Measurements from ENCODE around the gene RANBP2.
A peak's percentile ranks its signal among the peaks of the same experiment; 100 is the strongest.

RANBP2 gene

GRCh38 chr2:108786354-108787215, 67.3 kb downstream of the RANBP2 start, which contains the start of gene CCDC138:
CCDC138 (plus strand) TSS chr2:108786771; CDS start chr2:108786823, 52 bp downstream.
- no peak for TF ChIP-seq EZH2phosphoT487 (IDR thresholded peaks at IDR 0.05; ENCODE audit: low read depth)
- TF ChIP-seq CTCF (IDR thresholded peaks at IDR 0.05; ENCODE audit: low read depth, low read length): no peak
- Histone ChIP-seq H4K20me1 (ENCODE audit: insufficient read depth, low read length) (no peaks in the 10 kb centered on the region), H3K36me3 (replicated peaks; ENCODE audit: low read depth, low read length) (peaks cover 32% of the 10 kb centered on the region), H3K9me3 (ENCODE audit: insufficient read depth, low read length) (no peaks in the 10 kb centered on the region), H3K4me3 (ENCODE audit: low read length) (peak within 1 kb of the TSS; percentile 94), H3K4me2 (ENCODE audit: low read length) (peak within 1 kb of the TSS; percentile 76), H2AFZ (ENCODE audit: low read depth, low read length) (peak within 1 kb of the TSS; percentile 29), H3K27ac (ENCODE audit: low read length) (peak within 1 kb of the TSS; percentile 73), H3K9ac (ENCODE audit: low read length) (peak within 1 kb of the TSS; percentile 79), H3K27me3 (ENCODE audit: low read depth, low read length) (no peaks in the 10 kb centered on the region), H3K79me2 (ENCODE audit: low read length) (peaks cover 29% of the 10 kb centered on the region), H3K4me1 (ENCODE audit: low read length) (peaks cover 17% of the 10 kb centered on the region)

- Histone ChIP-seq H2AFZ (ENCODE audit: low read depth, low read length) (peak overlapping the region; percentile 29; the same call in 1 of the 2 replicates), H3K4me1 (ENCODE audit: low read length) (peaks cover 16% of the 10 kb centered on the region), H3K9me3 (ENCODE audit: insufficient read depth, low read length) (no peaks in the 10 kb centered on the region), H3K27ac (ENCODE audit: low read length) (peak overlapping the region; percentile 73), H3K4me2 (ENCODE audit: low read length) (peak overlapping the region; percentile 76), H3K4me3 (ENCODE audit: low read length) (peak overlapping the region; percentile 94), H3K79me2 (ENCODE audit: low read length) (peaks cover 29% of the 10 kb centered on the region), H4K20me1 (ENCODE audit: insufficient read depth, low read length) (no peaks in the 10 kb centered on the region), H3K36me3 (replicated peaks; ENCODE audit: low read depth, low read length) (peaks cover 37% of the 10 kb centered on the region), H3K27me3 (ENCODE audit: low read depth, low read length) (no peaks in the 10 kb centered on the region), H3K9ac (ENCODE audit: low read length) (peak overlapping the region; percentile 79)
- TF ChIP-seq EZH2phosphoT487 (IDR thresholded peaks at IDR 0.05; ENCODE audit: low read depth) (no peak), CTCF (IDR thresholded peaks at IDR 0.05; ENCODE audit: low read depth, low read length) (no peak)
These were observed 67.9 kb downstream of the RANBP2 start for GRCh38 chr2:108787216-108787541.

- Histone ChIP-seq H3K27ac (ENCODE audit: low read length) (no peak overlapping the region), H3K4me2 (ENCODE audit: low read length) (no peak overlapping the region), H3K79me2 (ENCODE audit: low read length) (peaks cover 8% of the 10 kb centered on the region), H4K20me1 (ENCODE audit: insufficient read depth, low read length) (no peaks in the 10 kb centered on the region), H3K36me3 (replicated peaks; ENCODE audit: low read depth, low read length) (peaks cover 51% of the 10 kb centered on the region), H3K9me3 (ENCODE audit: insufficient read depth, low read length) (no peaks in the 10 kb centered on the region), H3K27me3 (ENCODE audit: low read depth, low read length) (no peaks in the 10 kb centered on the region), H3K9ac (ENCODE audit: low read length) (no peak overlapping the region), H2AFZ (ENCODE audit: low read depth, low read length) (no peak overlapping the region), H3K4me1 (ENCODE audit: low read length) (no peaks in the 10 kb centered on the region), H3K4me3 (ENCODE audit: low read length) (no peak overlapping the region)
- TF ChIP-seq EZH2phosphoT487 (IDR thresholded peaks at IDR 0.05; ENCODE audit: low read depth) (no peak), CTCF (IDR thresholded peaks at IDR 0.05; ENCODE audit: low read depth, low read length) (no peak)
These were observed 83.9 kb downstream of the RANBP2 start for GRCh38 chr2:108803045-108803736.

GRCh38 chr2:108805032-108805431, 85.8 kb downstream of the RANBP2 start:
- peaks cover 56% of the 10 kb centered on the region for H3K36me3 ChIP-seq (replicated peaks; ENCODE audit: low read depth, low read length)
- no peaks in the 10 kb centered on the region for H3K4me1 ChIP-seq (ENCODE audit: low read length)
- no peak overlapping the region for H3K9ac ChIP-seq (ENCODE audit: low read length)
- H3K27me3 ChIP-seq (ENCODE audit: low read depth, low read length): no peaks in the 10 kb centered on the region
- H3K4me3 ChIP-seq (ENCODE audit: low read length): no peak overlapping the region
- TF ChIP-seq CTCF (IDR thresholded peaks at IDR 0.05; ENCODE audit: low read depth, low read length) (no peak), EZH2phosphoT487 (IDR thresholded peaks at IDR 0.05; ENCODE audit: low read depth) (no peak)
- no peaks in the 10 kb centered on the region for H4K20me1 ChIP-seq (ENCODE audit: insufficient read depth, low read length)
- H3K79me2 ChIP-seq (ENCODE audit: low read length): peaks cover 26% of the 10 kb centered on the region
- no peak overlapping the region for H2AFZ ChIP-seq (ENCODE audit: low read depth, low read length)
- no peak overlapping the region for H3K27ac ChIP-seq (ENCODE audit: low read length)
- no peaks in the 10 kb centered on the region for H3K9me3 ChIP-seq (ENCODE audit: insufficient read depth, low read length)
- no peak overlapping the region for H3K4me2 ChIP-seq (ENCODE audit: low read length)

Measured in OCI-LY3 (cell line).